ENCODE results near the gene IL17RC. TPM values are rescaled to one million over a fixed set of nuclear protein-coding genes. Genes with fewer than 3 reads are reported as not detected.

The IL17RC gene
- total and polyA plus RNA-seq, 10 donors, result 6.6 to 24.6 (median 19.4) TPM

- no peak for DNase-seq
- intact Hi-C loops (cut with DNase I; ENCODE audit: low total_unique reads), result no loop called here
- H3K4me3 ChIP-seq, result peak overlapping the region in 1 of 8 donors; percentile 50
Measured at GRCh38 chr3:9945358-9945757, 28.5 kb downstream of the IL17RC start.

GRCh38 chr3:9946112-9947024, 29.5 kb downstream of the IL17RC start:
- Histone ChIP-seq H3K27me3 (replicated peaks in 1 of 7) (peaks cover 0 to 3% (median 0%) of the 10 kb centered on the region in 7 donors), H3K4me1 (peaks cover under 1 to 43% (median 15%) of the 10 kb centered on the region in 6 donors), H3K9me3 (no peaks in the 10 kb centered on the region), H3K4me3 (peak overlapping the region; percentile 38 to 71 (median 48)), H3K27ac (peak overlapping the region; percentile 55 to 87 (median 80)), H3K36me3 (peaks cover 0 to 49% (median 11%) of the 10 kb centered on the region in 6 donors)
- DNase-seq, result peak; percentile 96
- 19 to 47% (median 33%) methylated on average over 12 to 90 of the region's 90 CpGs for WGBS, 5 donors
- intact Hi-C loops (cut with DNase I; ENCODE audit: low total_unique reads), result no loop called here
- TF ChIP-seq POLR2AphosphoS5 (IDR thresholded peaks at IDR 0.05), result peak; percentile 76 to 87 (median 87)
- TF ChIP-seq POLR2A (IDR thresholded peaks at IDR 0.05), result peak in 1 of 3 donors; percentile 36
- TF ChIP-seq CTCF (IDR thresholded peaks at IDR 0.05 in 8 of 11, conservative IDR thresholded peaks at IDR 0.05 in 3 of 11), result peak; percentile 16 to 82 (median 73)

More at GRCh38 chr3:9945358-9945757, 28.5 kb downstream of the IL17RC start:
- Histone ChIP-seq H3K27ac (no peak overlapping the region), H3K4me1 (peaks cover 0 to 35% (median 8%) of the 10 kb centered on the region in 6 donors), H3K36me3 (peaks cover 0 to 57% (median 17%) of the 10 kb centered on the region in 6 donors), H3K9me3 (no peaks in the 10 kb centered on the region), H3K27me3 (replicated peaks in 1 of 7) (no peaks in the 10 kb centered on the region)
- TF ChIP-seq POLR2A (IDR thresholded peaks at IDR 0.05) (no peak), CTCF (IDR thresholded peaks at IDR 0.05 in 8 of 11, conservative IDR thresholded peaks at IDR 0.05 in 3 of 11) (no peak), POLR2AphosphoS5 (IDR thresholded peaks at IDR 0.05) (no peak)
- WGBS, 5 donors, result 79 to 94% (median 86%) methylated on average over 10 of the region's 10 CpGs

- TF ChIP-seq CTCF (IDR thresholded peaks at IDR 0.05 in 8 of 11, conservative IDR thresholded peaks at IDR 0.05 in 3 of 11) (peak in 8 of 11 experiments; percentile 20 to 79 (median 33)), POLR2A (IDR thresholded peaks at IDR 0.05) (no peak), POLR2AphosphoS5 (IDR thresholded peaks at IDR 0.05) (peak; percentile 4 to 77 (median 54))
- intact Hi-C loops (cut with DNase I; ENCODE audit: low total_unique reads), result no loop called here
- DNase-seq, result peak; percentile 84
- Histone ChIP-seq H3K4me1 (peaks cover 6 to 52% (median 23%) of the 10 kb centered on the region in 6 donors), H3K9me3 (no peaks in the 10 kb centered on the region), H3K4me3 (peak overlapping the region; percentile 38 to 71 (median 48)), H3K36me3 (peaks cover 0 to 40% (median 11%) of the 10 kb centered on the region in 6 donors), H3K27ac (peak overlapping the region; percentile 55 to 87 (median 80)), H3K27me3 (replicated peaks in 1 of 7) (peaks cover 0 to 12% (median 0%) of the 10 kb centered on the region in 7 donors)
- WGBS, 5 donors, result 64 to 77% (median 70%) methylated on average over 74 to 86 of the region's 86 CpGs
Measured at GRCh38 chr3:9947025-9947995, 30.4 kb downstream of the IL17RC start.
